ENCODE measurements around the gene BCL6B.

BCL6B gene

GRCh38 chr17:7058831-7059447 is 36.1 kb downstream of the BCL6B start:
- DNase-seq (ENCODE audit: low read depth, low spot score), result no peak

- no peak for DNase-seq (ENCODE audit: low read depth, low spot score)
Measured at GRCh38 chr17:7060165-7060891, 37.5 kb downstream of the BCL6B start.

GRCh38 chr17:7063518-7064094 is 40.8 kb downstream of the BCL6B start:
- no peak for DNase-seq (ENCODE audit: low read depth, low spot score)

- no peak for DNase-seq (ENCODE audit: low read depth, low spot score)
Measured at GRCh38 chr17:7064261-7064660, 41.4 kb downstream of the BCL6B start.

- no peak for DNase-seq (ENCODE audit: low read depth, low spot score)
Measured at GRCh38 chr17:7067198-7067597, 44.3 kb downstream of the BCL6B start.

GRCh38 chr17:7068268-7068667 is 45.4 kb downstream of the BCL6B start:
- DNase-seq (ENCODE audit: low read depth, low spot score), result no peak

- DNase-seq (ENCODE audit: low read depth, low spot score), result no peak
Measured at GRCh38 chr17:7070712-7071111, 47.9 kb downstream of the BCL6B start.

GRCh38 chr17:7072406-7072805 is 49.6 kb downstream of the BCL6B start:
- no peak for DNase-seq (ENCODE audit: low read depth, low spot score)

- no peak for DNase-seq (ENCODE audit: low read depth, low spot score)
Measured at GRCh38 chr17:7074931-7075330, 52.1 kb downstream of the BCL6B start.

- no peak for DNase-seq (ENCODE audit: low read depth, low spot score)
Measured at GRCh38 chr17:7077911-7078546, 55.2 kb downstream of the BCL6B start.

- no peak for DNase-seq (ENCODE audit: low read depth, low spot score)
Measured at GRCh38 chr17:7078711-7079110, 55.9 kb downstream of the BCL6B start.

All from ELF-1 (cell line).